ENCODE measurements around the gene USP28. TPM values are rescaled to one million over a fixed set of nuclear protein-coding genes. Genes with fewer than 3 reads are reported as not detected.

USP28 gene
- total RNA-seq, 1 donor from 2014 or later: 11.6 TPM

GRCh38 chr11:113906038-113906437 is 30.7 kb upstream of the USP28 start:
- peak; percentile 33 for TF ChIP-seq CTCF (conservative IDR thresholded peaks at IDR 0.05; ENCODE audit: low read depth, low read length)
- DNase-seq (ENCODE audit: low read depth): no peak
- no peak overlapping the region for H3K4me3 ChIP-seq (ENCODE audit: low read depth, low read length)

GRCh38 chr11:113904379-113905101 is 29.2 kb upstream of the USP28 start, which contains the start of gene HTR3B:
HTR3B (plus strand) TSS chr11:113904796; CDS start chr11:113904934, 138 bp downstream.
- no peak for DNase-seq (ENCODE audit: low read depth)
- no peak for TF ChIP-seq CTCF (conservative IDR thresholded peaks at IDR 0.05; ENCODE audit: low read depth, low read length)
- H3K4me3 ChIP-seq (ENCODE audit: low read depth, low read length): no peak within 1 kb of the TSS

GRCh38 chr11:113901141-113901540 is 25.8 kb upstream of the USP28 start:
- TF ChIP-seq CTCF (conservative IDR thresholded peaks at IDR 0.05; ENCODE audit: low read depth, low read length): no peak

GRCh38 chr11:113896156-113896879 is 20.9 kb upstream of the USP28 start:
- peak; percentile 77 for TF ChIP-seq CTCF (conservative IDR thresholded peaks at IDR 0.05; ENCODE audit: low read depth, low read length)
- H3K4me3 ChIP-seq (ENCODE audit: low read depth, low read length): no peak overlapping the region
- DNase-seq (ENCODE audit: low read depth): no peak

More at GRCh38 chr11:113901141-113901540, 25.8 kb upstream of the USP28 start:
- no peak for DNase-seq (ENCODE audit: low read depth)
- H3K4me3 ChIP-seq (ENCODE audit: low read depth, low read length): no peak overlapping the region

GRCh38 chr11:113895367-113896155 is 20.2 kb upstream of the USP28 start:
- H3K4me3 ChIP-seq (ENCODE audit: low read depth, low read length): no peak overlapping the region
- TF ChIP-seq CTCF (conservative IDR thresholded peaks at IDR 0.05; ENCODE audit: low read depth, low read length): no peak
- DNase-seq (ENCODE audit: low read depth): no peak

GRCh38 chr11:113894421-113894996 is 19.1 kb upstream of the USP28 start:
- DNase-seq (ENCODE audit: low read depth): no peak
- no peak overlapping the region for H3K4me3 ChIP-seq (ENCODE audit: low read depth, low read length)
- no peak for TF ChIP-seq CTCF (conservative IDR thresholded peaks at IDR 0.05; ENCODE audit: low read depth, low read length)

Data from epithelial cell of proximal tubule (primary cell).